Neural cell (in vitro differentiated cells): Measurements from ENCODE around the gene RSRC1.

Experiments
- EZH2 ChIP-seq: fragments of 200-600, 300-800 bp; shearing (Covaris generic), sonication (generic); IDR thresholded peaks from 2 replicates; pipeline ENCODE4 v1.6.1; 2014; ENCODE audit warnings: antibody characterized with exemption, low read length, borderline replicate concordance, mild to moderate bottlenecking; ENCODE audit not compliant: insufficient read depth, poor library complexity, severe bottlenecking
- MXI1 ChIP-seq: fragments of 450-650 bp; conservative IDR thresholded peaks from 2 replicates; pipeline ENCODE4 v1.6.1; 2014; ENCODE audit warnings: antibody characterized with exemption, mild to moderate bottlenecking; ENCODE audit not compliant: poor library complexity, severe bottlenecking
- SMC3 ChIP-seq: fragments of 450-650 bp; conservative IDR thresholded peaks from 2 replicates; pipeline ENCODE4 v1.6.1; 2014; ENCODE audit warnings: antibody characterized with exemption, mild to moderate bottlenecking, moderate library complexity; ENCODE audit not compliant: poor library complexity
- TF ChIP-seq, protein P1 (sequence below): fragments of 450-650 bp; IDR thresholded peaks from 2 replicates; pipeline ENCODE4 v1.5.1; 2014; ENCODE audit warnings: antibody characterized with exemption, mild to moderate bottlenecking, moderate library complexity; ENCODE audit not compliant: poor library complexity, severe bottlenecking

DNA sequence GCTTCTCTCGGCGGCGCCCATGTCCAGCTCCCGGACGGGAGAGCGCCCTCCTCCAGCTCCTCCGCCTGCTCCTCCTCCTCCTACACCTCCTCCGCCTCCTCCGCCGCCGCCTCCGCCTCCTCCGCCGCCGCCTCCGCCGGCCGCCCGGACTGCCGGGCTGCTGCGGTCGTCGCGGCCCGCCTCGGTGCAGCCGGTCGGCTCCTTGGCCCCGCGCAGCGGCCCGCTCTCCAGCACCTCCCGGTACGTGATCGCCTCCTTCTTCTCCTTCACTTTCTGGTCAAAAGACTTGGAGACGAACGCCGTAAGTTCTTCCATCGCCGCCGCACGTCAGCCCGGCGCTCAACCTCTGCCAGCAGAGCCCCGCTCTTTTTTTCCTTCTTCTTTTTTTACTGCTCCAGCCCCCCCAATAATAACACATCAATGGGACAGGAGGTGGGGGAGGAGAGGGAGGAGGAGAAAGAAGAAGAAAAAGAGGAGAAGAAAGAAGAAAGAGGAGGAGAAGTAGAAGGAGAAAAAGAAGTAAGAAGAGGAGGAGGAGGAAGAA lies 4.1 kb upstream of the RSRC1 start:
- TF ChIP-seq EZH2 = peak; percentile 82
- TF ChIP-seq, protein P1, sequence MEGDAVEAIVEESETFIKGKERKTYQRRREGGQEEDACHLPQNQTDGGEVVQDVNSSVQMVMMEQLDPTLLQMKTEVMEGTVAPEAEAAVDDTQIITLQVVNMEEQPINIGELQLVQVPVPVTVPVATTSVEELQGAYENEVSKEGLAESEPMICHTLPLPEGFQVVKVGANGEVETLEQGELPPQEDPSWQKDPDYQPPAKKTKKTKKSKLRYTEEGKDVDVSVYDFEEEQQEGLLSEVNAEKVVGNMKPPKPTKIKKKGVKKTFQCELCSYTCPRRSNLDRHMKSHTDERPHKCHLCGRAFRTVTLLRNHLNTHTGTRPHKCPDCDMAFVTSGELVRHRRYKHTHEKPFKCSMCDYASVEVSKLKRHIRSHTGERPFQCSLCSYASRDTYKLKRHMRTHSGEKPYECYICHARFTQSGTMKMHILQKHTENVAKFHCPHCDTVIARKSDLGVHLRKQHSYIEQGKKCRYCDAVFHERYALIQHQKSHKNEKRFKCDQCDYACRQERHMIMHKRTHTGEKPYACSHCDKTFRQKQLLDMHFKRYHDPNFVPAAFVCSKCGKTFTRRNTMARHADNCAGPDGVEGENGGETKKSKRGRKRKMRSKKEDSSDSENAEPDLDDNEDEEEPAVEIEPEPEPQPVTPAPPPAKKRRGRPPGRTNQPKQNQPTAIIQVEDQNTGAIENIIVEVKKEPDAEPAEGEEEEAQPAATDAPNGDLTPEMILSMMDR = no peak
- TF ChIP-seq MXI1 = no peak
- no peak for TF ChIP-seq SMC3
